ENCODE results near the gene WLS.

The WLS gene

DNA sequence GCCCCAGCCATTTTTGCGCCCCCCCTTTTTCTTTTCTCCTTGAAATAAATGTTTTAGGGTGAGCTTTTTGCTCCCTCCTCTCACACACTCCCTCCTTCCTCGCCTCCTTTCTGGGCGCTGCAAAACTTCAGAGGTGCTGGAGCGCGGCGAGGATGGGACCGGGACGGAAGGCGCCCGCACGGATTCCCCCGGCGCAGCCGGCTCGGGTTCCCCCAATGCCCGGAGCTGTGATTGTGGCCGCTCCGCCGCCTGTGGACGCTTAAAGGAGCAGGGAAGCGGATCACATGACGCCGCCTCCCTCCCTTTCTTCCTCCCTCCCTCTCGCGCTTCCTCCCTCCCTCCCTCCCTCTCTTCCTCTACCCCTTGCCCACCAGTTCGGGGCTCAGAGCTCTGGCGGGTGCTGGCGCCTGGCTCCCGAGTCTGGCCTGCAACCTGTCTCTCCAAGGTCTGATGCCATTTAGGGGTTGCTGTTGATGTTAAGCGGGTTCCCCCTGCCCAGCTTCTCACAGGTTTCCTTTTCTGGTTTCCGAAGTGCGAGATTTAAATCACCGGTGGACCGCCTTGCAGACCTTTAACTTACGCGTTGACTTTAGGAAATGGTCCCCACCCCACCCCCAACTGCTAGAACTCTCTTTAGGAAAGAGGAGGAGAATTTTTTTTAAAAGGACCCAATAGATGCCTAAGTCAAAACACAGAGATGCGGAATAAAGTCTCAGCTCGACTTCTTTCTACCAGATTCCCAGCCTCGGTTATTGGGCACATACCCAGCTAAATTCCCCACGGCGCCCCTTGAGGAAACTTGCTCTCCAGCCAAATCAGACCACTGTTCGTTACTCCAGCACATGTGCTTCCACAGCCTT is at the start of gene WLS:
WLS (minus strand) TSS at position 235 of the 860 bp plus-strand sequence; CDS start at position 11, 224 bp downstream.
- CTCF ChIA-PET: interaction anchor here (0.6 to 1.1 kb wide), 2 partner anchors 112 to 1232 kb away, joined by 3 read pairs; no protein-coding TSS in a partner anchor
- POLR2A ChIA-PET: interaction anchor here (0.6 to 2.7 kb wide), 22 partner anchors 8 to 800 kb away, joined by 3 to 27 read pairs (median 5); partner anchors contain the start of gene GADD45A
- peak; percentile 86 for DNase-seq (ENCODE audit: extremely low spot score)
- peak; percentile 56; the same call in 1 of the 2 replicates for TF ChIP-seq ELF4 (IDR thresholded peaks at IDR 0.05)
- peak; percentile 35; the same call in 1 of the 2 replicates for TF ChIP-seq L3MBTL2 (conservative IDR thresholded peaks at IDR 0.05)
- TF ChIP-seq LEF1 (IDR thresholded peaks at IDR 0.05; ENCODE audit: borderline replicate concordance): 0 out of 2 replicates have a peak, but pooled peaks have one; percentile 20
- TF ChIP-seq, protein P1, sequence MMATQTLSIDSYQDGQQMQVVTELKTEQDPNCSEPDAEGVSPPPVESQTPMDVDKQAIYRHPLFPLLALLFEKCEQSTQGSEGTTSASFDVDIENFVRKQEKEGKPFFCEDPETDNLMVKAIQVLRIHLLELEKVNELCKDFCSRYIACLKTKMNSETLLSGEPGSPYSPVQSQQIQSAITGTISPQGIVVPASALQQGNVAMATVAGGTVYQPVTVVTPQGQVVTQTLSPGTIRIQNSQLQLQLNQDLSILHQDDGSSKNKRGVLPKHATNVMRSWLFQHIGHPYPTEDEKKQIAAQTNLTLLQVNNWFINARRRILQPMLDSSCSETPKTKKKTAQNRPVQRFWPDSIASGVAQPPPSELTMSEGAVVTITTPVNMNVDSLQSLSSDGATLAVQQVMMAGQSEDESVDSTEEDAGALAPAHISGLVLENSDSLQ (IDR thresholded peaks at IDR 0.05): no peak
- no peak for TF ChIP-seq TARDBP (IDR thresholded peaks at IDR 0.05)
- no peak for TF ChIP-seq NFRKB (IDR thresholded peaks at IDR 0.05)

DNA sequence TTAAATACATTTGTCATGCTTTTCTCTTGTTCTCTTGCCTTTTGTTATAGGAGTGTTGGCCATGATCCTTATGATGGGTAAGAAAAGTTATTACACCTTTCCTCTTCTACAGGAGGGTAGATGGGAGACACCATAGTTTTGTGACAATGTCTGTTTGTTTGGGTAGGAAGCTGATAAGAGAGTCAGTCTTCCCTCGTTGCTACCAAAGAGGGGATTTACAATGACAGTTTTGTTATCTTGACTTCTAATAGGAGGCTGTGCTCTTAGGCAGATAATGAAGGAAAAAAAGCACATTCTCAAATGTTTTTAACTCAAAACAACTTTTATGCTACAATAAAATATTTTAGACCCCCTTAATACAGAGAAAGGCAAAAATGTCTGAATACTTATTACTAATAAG is 48.0 kb upstream of the WLS start:
- CTCF ChIA-PET: no interaction called here

DNA sequence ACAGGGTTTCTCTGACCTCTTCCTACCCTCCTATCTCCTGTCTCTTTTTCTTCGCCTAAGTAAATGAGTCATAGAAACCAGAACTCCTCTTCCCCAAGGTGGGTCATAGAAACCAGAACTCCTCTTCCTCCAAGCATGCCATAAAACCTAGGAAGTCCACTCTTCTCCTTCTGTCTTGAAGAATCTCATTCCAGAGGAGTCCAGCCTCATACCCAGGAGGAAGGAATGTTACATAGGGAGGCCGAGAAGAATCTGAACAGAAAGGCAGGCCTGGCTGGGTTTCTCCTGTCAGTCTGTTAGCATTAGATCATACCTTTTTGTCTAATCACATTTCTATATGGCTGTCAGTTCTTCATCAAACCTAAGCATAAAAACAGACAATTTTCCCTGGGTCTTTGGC is 47.5 kb upstream of the WLS start:
- TF ChIP-seq ELF4 (IDR thresholded peaks at IDR 0.05) (no peak), BHLHE40 (IDR thresholded peaks at IDR 0.05; ENCODE audit: borderline replicate concordance) (no peak), ZNF384 (IDR thresholded peaks at IDR 0.05) (no peak), ARNT (IDR thresholded peaks at IDR 0.05) (no peak)
- TF ChIP-seq, protein P1 (IDR thresholded peaks at IDR 0.05): no peak
- ChIA-PET CTCF (no interaction called here), POLR2A (no interaction called here)
- DNase-seq (ENCODE audit: extremely low spot score): no peak

More for the DNA sequence above, 48.0 kb upstream of the WLS start:
- DNase-seq (ENCODE audit: extremely low spot score): no peak
- POLR2A ChIA-PET: no interaction called here
- TF ChIP-seq FOXM1 (IDR thresholded peaks at IDR 0.05; ENCODE audit: borderline replicate concordance): no peak
- TF ChIP-seq HDGF (IDR thresholded peaks at IDR 0.05; ENCODE audit: borderline replicate concordance): no peak
- TF ChIP-seq CTBP1 (IDR thresholded peaks at IDR 0.05; ENCODE audit: borderline replicate concordance): no peak
- TF ChIP-seq SP1 (IDR thresholded peaks at IDR 0.05): no peak
- TF ChIP-seq, protein P1 (IDR thresholded peaks at IDR 0.05): no peak
- TF ChIP-seq FOXK2 (IDR thresholded peaks at IDR 0.05): no peak
- no peak for TF ChIP-seq SUZ12 (IDR thresholded peaks at IDR 0.05)
- no peak for TF ChIP-seq BHLHE40 (IDR thresholded peaks at IDR 0.05; ENCODE audit: borderline replicate concordance)
- no peak for TF ChIP-seq ARNT (IDR thresholded peaks at IDR 0.05)
- TF ChIP-seq L3MBTL2 (conservative IDR thresholded peaks at IDR 0.05): no peak
- no peak for TF ChIP-seq LEF1 (IDR thresholded peaks at IDR 0.05; ENCODE audit: borderline replicate concordance)
- TF ChIP-seq ELF4 (IDR thresholded peaks at IDR 0.05): no peak
- no peak for TF ChIP-seq NFRKB (IDR thresholded peaks at IDR 0.05)
- no peak for TF ChIP-seq TARDBP (IDR thresholded peaks at IDR 0.05)
- no peak for TF ChIP-seq ZNF384 (IDR thresholded peaks at IDR 0.05)
- TF ChIP-seq FOXA1 (IDR thresholded peaks at IDR 0.05): no peak

DNA sequence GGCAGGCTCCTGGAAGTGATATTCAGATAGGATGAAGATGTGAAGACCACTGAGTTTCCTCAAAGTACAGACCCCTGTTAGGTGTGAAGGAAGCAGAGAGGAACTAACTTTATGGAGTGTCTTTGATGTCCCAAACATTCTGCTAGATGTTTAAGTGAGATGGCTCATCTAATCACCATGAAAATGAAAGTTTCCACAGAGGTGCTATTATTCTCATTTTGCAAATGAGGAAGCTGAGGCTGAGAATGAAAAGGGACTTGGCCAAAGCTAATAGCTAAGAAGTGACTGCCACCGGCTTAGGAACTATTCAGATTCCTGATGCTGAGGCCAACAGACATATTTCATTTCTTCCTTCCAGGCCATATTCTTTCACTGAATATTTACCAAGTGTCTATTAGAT is 45.9 kb upstream of the WLS start:
- no peak for DNase-seq (ENCODE audit: extremely low spot score)
- CTCF ChIA-PET: no interaction called here
- TF ChIP-seq LEF1 (IDR thresholded peaks at IDR 0.05; ENCODE audit: borderline replicate concordance) (no peak), SP1 (IDR thresholded peaks at IDR 0.05) (no peak), SUZ12 (IDR thresholded peaks at IDR 0.05) (no peak), FOXA1 (IDR thresholded peaks at IDR 0.05) (no peak), NFRKB (IDR thresholded peaks at IDR 0.05) (no peak), FOXM1 (IDR thresholded peaks at IDR 0.05; ENCODE audit: borderline replicate concordance) (no peak), L3MBTL2 (conservative IDR thresholded peaks at IDR 0.05) (no peak), BHLHE40 (IDR thresholded peaks at IDR 0.05; ENCODE audit: borderline replicate concordance) (no peak), CTBP1 (IDR thresholded peaks at IDR 0.05; ENCODE audit: borderline replicate concordance) (no peak), ZNF384 (IDR thresholded peaks at IDR 0.05) (no peak), TARDBP (IDR thresholded peaks at IDR 0.05) (no peak), ARNT (IDR thresholded peaks at IDR 0.05) (no peak), FOXK2 (IDR thresholded peaks at IDR 0.05) (no peak), HDGF (IDR thresholded peaks at IDR 0.05; ENCODE audit: borderline replicate concordance) (no peak), ELF4 (IDR thresholded peaks at IDR 0.05) (no peak)
- TF ChIP-seq, protein P1 (IDR thresholded peaks at IDR 0.05): no peak
- POLR2A ChIA-PET: no interaction called here

DNA sequence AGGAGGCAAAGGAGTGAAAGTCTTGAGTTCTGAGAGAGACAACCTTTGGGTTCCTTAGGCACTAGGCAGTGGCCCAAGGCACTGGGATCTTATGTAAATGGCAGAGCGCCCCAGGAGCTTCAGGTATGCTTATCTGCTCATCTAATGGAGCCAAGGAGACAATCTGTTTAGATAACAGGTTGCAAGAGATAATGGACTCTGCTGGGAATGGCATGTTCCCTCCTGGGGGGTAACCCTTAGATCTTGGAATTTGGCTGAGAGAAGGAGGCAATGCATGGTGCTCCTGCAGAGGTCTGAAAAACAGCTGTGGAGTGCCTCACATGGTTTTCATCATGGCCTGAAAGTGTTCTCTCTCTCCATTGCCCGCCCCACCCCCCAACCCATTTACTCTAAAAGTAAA is 44.1 kb upstream of the WLS start:
- TF ChIP-seq FOXK2 (IDR thresholded peaks at IDR 0.05): no peak
- CTCF ChIA-PET: no interaction called here
- no peak for DNase-seq (ENCODE audit: extremely low spot score)
- POLR2A ChIA-PET: no interaction called here

DNA sequence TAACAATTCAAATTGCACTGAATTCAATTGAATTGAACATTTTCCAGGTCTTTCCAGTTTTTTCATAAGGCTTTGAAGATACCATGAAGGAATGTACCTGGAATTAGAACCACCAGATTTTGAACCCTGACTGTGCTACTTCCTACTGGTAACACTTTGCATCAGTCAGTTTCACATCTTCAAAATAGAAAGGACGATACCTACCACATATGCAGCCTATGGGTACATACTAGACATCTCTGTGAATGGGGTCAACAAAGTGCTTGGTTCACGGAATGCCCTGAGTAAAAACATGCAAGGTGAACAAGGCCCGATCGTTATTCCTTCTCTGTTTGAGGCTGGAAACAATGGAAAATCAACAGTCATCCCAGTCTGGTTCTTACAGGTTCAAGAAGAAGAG is 41.2 kb upstream of the WLS start:
- ChIA-PET POLR2A (no interaction called here), CTCF (no interaction called here)
- no peak for TF ChIP-seq CTBP1 (IDR thresholded peaks at IDR 0.05; ENCODE audit: borderline replicate concordance)
- TF ChIP-seq BHLHE40 (IDR thresholded peaks at IDR 0.05; ENCODE audit: borderline replicate concordance): no peak
- TF ChIP-seq HDGF (IDR thresholded peaks at IDR 0.05; ENCODE audit: borderline replicate concordance): no peak
- TF ChIP-seq ZNF384 (IDR thresholded peaks at IDR 0.05): no peak
- no peak for TF ChIP-seq SP1 (IDR thresholded peaks at IDR 0.05)
- TF ChIP-seq FOXA1 (IDR thresholded peaks at IDR 0.05): no peak
- no peak for TF ChIP-seq FOXM1 (IDR thresholded peaks at IDR 0.05; ENCODE audit: borderline replicate concordance)
- no peak for DNase-seq (ENCODE audit: extremely low spot score)

Measured in HEK293T (cell line).